Ovary (tissue), 9 donors: ENCODE measurements around the gene DNAI2. TPM values are rescaled to one million over a fixed set of nuclear protein-coding genes. Genes with fewer than 3 reads are reported as not detected.

Experiments
- DNase-seq, 5 donors: peaks; one replicate each; pipeline ENCODE4 v3.0.0-alpha.2; 2019 to 2020
- H3K27ac ChIP-seq, 2 donors: fragments of 200-600 bp; one replicate each; pipeline versions ENCODE4 v1.5.1 to v1.8.0; 2019 to 2022
- H3K27me3 ChIP-seq: fragments of 200-600 bp; one replicate; pipeline ENCODE4 v1.8.0; 2022
- H3K36me3 ChIP-seq: fragments of 200-600 bp; sonication (generic); one replicate; pipeline ENCODE4 v1.5.1; 2019
- H3K4me1 ChIP-seq: one replicate; pipeline ENCODE4 v1.8.1; 2013; ENCODE audit warnings: mild to moderate bottlenecking, moderate library complexity; ENCODE audit not compliant: insufficient read depth
- H3K4me3 ChIP-seq: fragments of 200-600 bp; sonication (generic); one replicate; pipeline ENCODE4 v1.5.1; 2017
- H3K9me3 ChIP-seq, 2 donors: fragments of 200-600 bp in 1 of 2; sonication (generic) in 1 of 2; one replicate each; pipeline versions ENCODE4 v1.5.1 to v1.8.1; 2013 to 2019; ENCODE audit warnings: mild to moderate bottlenecking in 1 of 2, moderate library complexity in 1 of 2
- CTCF ChIP-seq, 3 donors: fragments of 450-650 bp in 2 of 3; fragments of 200-600 bp in 1 of 3; IDR thresholded peaks; one replicate each; pipeline versions ENCODE4 v1.5.1 to v1.8.0; 2016 to 2022; ENCODE audit warnings: antibody characterized with exemption in 3 of 3, mild to moderate bottlenecking in 1 of 3
- EP300 ChIP-seq: sonication (generic); formaldehyde crosslinking; IDR thresholded peaks from one replicate; pipeline ENCODE4 v1.6.1; 2017; ENCODE audit warnings: antibody characterized with exemption
- POLR2A ChIP-seq: fragments of 450-650 bp; IDR thresholded peaks from one replicate; pipeline ENCODE4 v1.6.1; 2017; ENCODE audit warnings: antibody characterized with exemption, mild to moderate bottlenecking, moderate library complexity
- WGBS, 3 donors: extraction: QIAGEN DNeasy Blood & Tissue Kit in 1 of 3; methylation state at CpG; one replicate each; pipeline versions ENCODE4 v1.1.5 to v1.1.7; 2013 to 2017; 5-methylcytosine and 5-hydroxymethylcytosine counted together
- intact Hi-C, 4 donors: fragments of 100-400 bp; cut with DNase I; formaldehyde crosslinking; loops; one replicate each; pipeline versions ENCODE4 v1.11.0 to v1.15.1; 2022 to 2023
- polyA plus RNA-seq, 2 donors: library from polyadenylated mRNA; stranded (reverse); fragments of 200-250 nt in 1 of 2; fragments of 350-450 nt in 1 of 2; fragmentation: Illumina TruSeq in 1 of 2; extraction: RNeasy Lipid Tissue Mini Kit (QIAGEN cat#74804) in 1 of 2; gene quantifications; one replicate each; pipeline ENCODE4 v1.2.3, GENCODE V29; 2013 to 2014
- total RNA-seq, 7 donors: library from RNA; depleted of rRNA in 2 of 7; stranded (reverse); fragments of >200 nt in 2 of 7; fragmentation: NEBNext Ultra II Directional in 3 of 7; extraction: Animal tissue kit (Norgen Biotek cat#: 25700) in 3 of 7; gene quantifications; one replicate each; pipeline versions ENCODE4 v1.1.0 to v1.2.4, GENCODE V29; 2016 to 2023
- donor health status: DM: no; HTN: no; CAD: no; lungs with moderate emphysema.
- donor health status: DM: no; HTN: no; CAD: no.
- donor health status: Bipolar disorder and iron deficiency.
- donor health status: DM: yes; HTN: yes; CAD: no.
- donor health status: DM: no; HTN: no; CAD: no.
- donor health status: DM: yes; HTN: yes; CAD: no.

The DNAI2 gene
- total and polyA plus RNA-seq, 9 donors, result 0.07 to 12.2 (median 0.66) TPM; not detected in 3

- H3K4me3 ChIP-seq, result no peak overlapping the region
- TF ChIP-seq CTCF (IDR thresholded peaks at IDR 0.05) (no peak), POLR2A (no peak), EP300 (no peak)
- H3K27me3 ChIP-seq, result no peaks in the 10 kb centered on the region
- no peaks in the 10 kb centered on the region for H3K36me3 ChIP-seq
- no peak overlapping the region for H3K27ac ChIP-seq
- DNase-seq, result no peak
- H3K9me3 ChIP-seq, result no peaks in the 10 kb centered on the region
- intact Hi-C loops, result no loop called here
- peaks cover 5% of the 10 kb centered on the region for H3K4me1 ChIP-seq
- WGBS, 3 donors, result 88 to 93% (median 91%) methylated on average over 5 of the region's 5 CpGs
These were observed 28.2 kb upstream of the DNAI2 start for GRCh38 chr17:74245871-74246270.

DNA sequence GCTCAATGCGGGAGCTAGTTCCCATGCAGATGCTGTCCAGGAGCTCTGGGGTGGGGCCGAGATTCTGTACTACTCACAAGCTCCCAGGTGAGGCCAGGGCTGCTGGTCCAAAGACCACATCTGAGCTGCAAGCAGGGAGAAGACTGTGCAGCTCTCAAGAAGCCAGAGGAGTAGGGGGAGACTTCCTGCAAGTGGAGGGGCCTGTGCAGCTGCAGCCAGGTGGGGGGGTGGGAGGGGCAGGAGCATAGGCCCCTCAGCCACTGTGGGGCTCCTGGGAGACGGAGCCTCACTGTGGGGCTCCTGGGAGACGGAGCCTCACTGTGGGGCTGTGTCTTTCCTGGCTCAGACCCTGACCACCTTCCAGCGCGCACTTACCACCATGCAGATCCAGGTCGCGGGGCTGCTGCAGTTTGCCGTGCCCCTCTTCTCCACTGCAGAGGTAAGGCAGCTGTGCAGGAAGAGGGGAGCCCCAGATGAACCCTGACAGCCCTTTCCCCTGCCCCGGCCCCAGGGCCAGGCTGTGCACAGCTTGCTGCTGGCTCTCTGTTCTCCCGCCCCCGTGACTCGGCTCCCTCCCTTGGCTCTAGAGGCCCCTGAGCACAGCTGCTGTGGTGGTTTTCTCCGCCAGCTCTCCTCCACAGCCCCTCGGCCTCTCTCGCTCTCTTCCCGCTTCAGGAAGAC is 24.3 kb upstream of the DNAI2 start:
- no peak overlapping the region for H3K4me3 ChIP-seq
- 48 to 75% (median 67%) methylated on average over 14 to 16 of the region's 17 CpGs for WGBS, 3 donors
- H3K9me3 ChIP-seq, result no peaks in the 10 kb centered on the region
- no peaks in the 10 kb centered on the region for H3K36me3 ChIP-seq
- intact Hi-C loops, result no loop called here
- DNase-seq, result no peak
- H3K4me1 ChIP-seq, result no peaks in the 10 kb centered on the region
- no peak overlapping the region for H3K27ac ChIP-seq
- TF ChIP-seq POLR2A (no peak), CTCF (IDR thresholded peaks at IDR 0.05) (no peak), EP300 (no peak)
- no peaks in the 10 kb centered on the region for H3K27me3 ChIP-seq

- no peak for DNase-seq
- no peak overlapping the region for H3K4me3 ChIP-seq
- 51 to 75% (median 61%) methylated on average over 12 of the region's 12 CpGs for WGBS, 3 donors
- no peaks in the 10 kb centered on the region for H3K4me1 ChIP-seq
- H3K9me3 ChIP-seq, result no peaks in the 10 kb centered on the region
- H3K36me3 ChIP-seq, result no peaks in the 10 kb centered on the region
- TF ChIP-seq POLR2A, result no peak
- no peak for TF ChIP-seq CTCF (IDR thresholded peaks at IDR 0.05)
- H3K27me3 ChIP-seq, result no peaks in the 10 kb centered on the region
- intact Hi-C loops, result no loop called here
- no peak overlapping the region for H3K27ac ChIP-seq
These were observed 23.6 kb upstream of the DNAI2 start for GRCh38 chr17:74250324-74250995.

- Histone ChIP-seq H3K27me3 (no peaks in the 10 kb centered on the region), H3K9me3 (no peaks in the 10 kb centered on the region), H3K4me1 (no peaks in the 10 kb centered on the region), H3K4me3 (no peak overlapping the region), H3K36me3 (no peaks in the 10 kb centered on the region), H3K27ac (no peak overlapping the region)
- WGBS, 3 donors, result 82 to 91% (median 86%) methylated on average over 8 of the region's 8 CpGs
- DNase-seq, result no peak
- intact Hi-C loops, result no loop called here
- TF ChIP-seq CTCF (IDR thresholded peaks at IDR 0.05), result no peak
- TF ChIP-seq POLR2A, result no peak
- no peak for TF ChIP-seq EP300
These were observed 23.0 kb upstream of the DNAI2 start for GRCh38 chr17:74251051-74251450.
